ENCODE results near the gene MRPL48. TPM values are rescaled to one million over a fixed set of nuclear protein-coding genes. Genes with fewer than 3 reads are reported as not detected.
A peak's percentile ranks its signal among the peaks of the same experiment; 100 is the strongest.

MRPL48 gene
- polyA plus RNA-seq, 1 of the 3 experiments (the other 2 are of a cell fraction): 29.2 TPM

GRCh38 chr11:73838443-73839122, 50.9 kb downstream of the MRPL48 start:
- ChIA-PET POLR2A (no interaction called here), CTCF (no interaction called here)
- peaks cover 0 to 14% of the 10 kb centered on the region in 2 experiments; a peak in 2 of 4 replicates for H3K4me1 ChIP-seq (ENCODE audit: control insufficient read depth in 1 of 2, insufficient read depth in 2 of 2, low read depth in 1 of 2, low read length in 1 of 2)
- peak overlapping the region; percentile 30 for H2AFZ ChIP-seq (ENCODE audit: low read depth)
- WGBS (ENCODE audit: low lambda C conversion rate): 82% methylated on average over 3 of the region's 3 CpGs
- H3K27ac ChIP-seq (ENCODE audit: low read depth in 2 of 2, low read length in 1 of 2): peak overlapping the region; percentile 18 to 54; a peak in 3 of 4 replicates
- peak overlapping the region; percentile 49; the same call in 1 of the 2 replicates for H3K4me2 ChIP-seq
- H3K9me3 ChIP-seq: no peaks in the 10 kb centered on the region
- no peak overlapping the region for H3K4me3 ChIP-seq (ENCODE audit: low read depth in 2 of 2, low read length in 1 of 2)
- no peaks in the 10 kb centered on the region for H3K36me3 ChIP-seq (replicated peaks in 1 of 2; ENCODE audit: control insufficient read depth in 1 of 2, insufficient read depth in 2 of 2, low read length in 1 of 2)
- H3K9me2 ChIP-seq: no peaks in the 10 kb centered on the region
- no peak for DNase-seq
- TF ChIP-seq MAX (IDR thresholded peaks at IDR 0.05; ENCODE audit: low read depth) (peak; percentile 12; the same call in 1 of the 2 replicates), CHD2 (IDR thresholded peaks at IDR 0.05; ENCODE audit: low read length, partially characterized antibody) (no peak)
- H3K27me3 ChIP-seq (ENCODE audit: insufficient read depth): no peaks in the 10 kb centered on the region
- peaks cover 6% of the 10 kb centered on the region for H3F3A ChIP-seq (replicated peaks; ENCODE audit: insufficient read depth)
- H3K79me2 ChIP-seq (ENCODE audit: insufficient read depth): no peaks in the 10 kb centered on the region
- H3K9ac ChIP-seq: no peak overlapping the region
- H4K20me1 ChIP-seq (ENCODE audit: insufficient read depth): no peaks in the 10 kb centered on the region

DNA sequence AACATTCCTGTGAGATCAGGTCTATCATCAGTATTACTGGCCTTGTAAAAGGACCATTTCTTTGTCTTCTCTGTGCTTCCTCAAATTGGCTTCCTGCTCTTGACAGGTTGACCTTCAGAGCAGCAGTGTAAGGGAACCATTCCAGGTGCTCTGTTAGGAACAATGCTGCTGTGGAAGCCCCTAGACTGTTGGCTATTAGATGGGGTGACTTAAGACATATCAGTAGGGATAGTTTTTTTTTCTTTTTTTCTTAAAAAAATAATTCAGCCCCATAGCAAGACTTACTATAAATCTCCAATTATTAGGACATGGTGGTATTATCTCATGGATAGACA, 51.4 kb downstream of the MRPL48 start:
- Histone ChIP-seq H3K79me2 (ENCODE audit: insufficient read depth) (no peaks in the 10 kb centered on the region), H3K9ac (no peak overlapping the region), H2AFZ (ENCODE audit: low read depth) (no peak overlapping the region; the same call in 1 of the 2 replicates), H3K9me3 (no peaks in the 10 kb centered on the region), H3K4me1 (ENCODE audit: control insufficient read depth in 1 of 2, insufficient read depth in 2 of 2, low read depth in 1 of 2, low read length in 1 of 2) (peaks cover 0 to 14% of the 10 kb centered on the region in 2 experiments; a peak in 2 of 4 replicates), H3F3A (replicated peaks; ENCODE audit: insufficient read depth) (peaks cover 6% of the 10 kb centered on the region), H3K4me2 (peak overlapping the region; percentile 49; the same call in 1 of the 2 replicates), H3K9me2 (no peaks in the 10 kb centered on the region), H3K4me3 (ENCODE audit: low read depth in 2 of 2, low read length in 1 of 2) (no peak overlapping the region), H4K20me1 (ENCODE audit: insufficient read depth) (no peaks in the 10 kb centered on the region), H3K27me3 (ENCODE audit: insufficient read depth) (no peaks in the 10 kb centered on the region), H3K36me3 (replicated peaks in 1 of 2; ENCODE audit: control insufficient read depth in 1 of 2, insufficient read depth in 2 of 2, low read length in 1 of 2) (no peaks in the 10 kb centered on the region), H3K27ac (ENCODE audit: low read depth in 2 of 2, low read length in 1 of 2) (peak overlapping the region; percentile 18 to 54; a peak in 2 of 4 replicates)
- no peak for DNase-seq
- ChIA-PET POLR2A (no interaction called here), CTCF (no interaction called here)
- TF ChIP-seq CTCF (IDR thresholded peaks at IDR 0.05): no peak
- no peak for TF ChIP-seq EP300 (IDR thresholded peaks at IDR 0.05; ENCODE audit: borderline replicate concordance in 1 of 2, low read depth in 1 of 2, low read length in 1 of 2)
- TF ChIP-seq MXI1 (IDR thresholded peaks at IDR 0.05; ENCODE audit: low read depth, low read length): no peak
- no peak for TF ChIP-seq TEAD4 (IDR thresholded peaks at IDR 0.05; ENCODE audit: borderline replicate concordance, insufficient read depth)
- TF ChIP-seq TCF12 (IDR thresholded peaks at IDR 0.05): 0 out of 2 replicates have a peak, but pooled peaks have one; percentile 26
